GM12892 (cell line): ENCODE measurements around the gene DTD2.

Experiments used
- POLR2A ChIP-seq: IDR thresholded peaks from 2 replicates; pipeline ENCODE4 v1.6.1; 2011; ENCODE audit warnings: low read depth, low read length, control low read depth
- POLR2AphosphoS5 ChIP-seq: IDR thresholded peaks from 2 replicates; pipeline ENCODE4 v1.6.1; 2011; ENCODE audit warnings: low read depth, low read length, control low read depth
- TAF1 ChIP-seq: IDR thresholded peaks from 2 replicates; pipeline ENCODE4 v1.6.1; 2011; ENCODE audit warnings: low read depth, mild to moderate bottlenecking, control low read depth, low read length, borderline replicate concordance

GRCh38 chr14:31429791-31430190 is 27.5 kb downstream of the DTD2 start:
- TF ChIP-seq POLR2AphosphoS5 (no peak), POLR2A (no peak), TAF1 (no peak)
